Stimulated activated CD4-positive, alpha-beta T cell treated with anti-CD3 and anti-CD28 coated beads, Interleukin-2, amount 100 ng/mL, for 24 hours (primary cell): ENCODE data around the gene MZT1.

Source experiments
- DNase-seq, 2 donors: peaks; one replicate each; pipeline ENCODE4 v3.0.0-alpha.2; 2020

Gene MZT1

DNA sequence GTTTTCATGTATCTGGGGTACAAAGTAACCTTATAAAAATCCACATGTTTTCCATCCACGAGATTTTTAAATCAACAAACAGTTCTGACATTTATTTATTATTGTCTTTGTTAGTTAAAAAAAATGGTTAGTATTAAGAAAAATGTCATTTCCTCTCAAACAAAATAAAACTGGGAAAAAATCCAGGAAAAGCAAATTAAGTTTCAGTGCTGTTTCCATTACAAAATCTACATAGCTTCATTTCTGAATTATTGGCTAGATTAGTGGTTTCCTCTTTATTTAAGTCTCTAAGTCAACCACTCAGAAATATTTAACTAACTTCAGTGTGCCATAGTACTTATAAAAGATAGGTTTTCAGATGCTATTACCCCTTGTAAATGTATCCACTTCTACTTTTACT, 49.1 kb downstream of the MZT1 start:
- DNase-seq = no peak

DNA sequence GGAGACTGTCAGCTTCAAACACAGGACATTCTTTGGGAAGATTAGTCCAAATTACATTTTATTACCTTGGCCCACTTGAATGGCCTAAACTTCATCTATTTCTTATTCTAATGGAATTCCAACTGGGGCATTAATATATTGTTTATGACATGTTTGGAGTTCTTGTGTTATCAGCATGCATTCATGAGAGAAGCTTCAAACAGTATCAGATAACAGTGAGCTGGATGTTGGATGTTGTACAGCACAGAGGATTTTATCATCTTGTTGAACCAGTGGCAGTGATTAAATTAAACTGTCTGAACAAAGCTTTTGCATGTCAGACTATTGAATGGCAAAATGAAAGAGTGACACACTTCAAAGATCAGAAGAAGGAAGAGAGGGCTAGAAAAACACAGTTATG, 50.0 kb downstream of the MZT1 start:
- no peak for DNase-seq

GRCh38 chr13:72666391-72666790, 61.0 kb downstream of the MZT1 start:
- no peak for DNase-seq

DNA sequence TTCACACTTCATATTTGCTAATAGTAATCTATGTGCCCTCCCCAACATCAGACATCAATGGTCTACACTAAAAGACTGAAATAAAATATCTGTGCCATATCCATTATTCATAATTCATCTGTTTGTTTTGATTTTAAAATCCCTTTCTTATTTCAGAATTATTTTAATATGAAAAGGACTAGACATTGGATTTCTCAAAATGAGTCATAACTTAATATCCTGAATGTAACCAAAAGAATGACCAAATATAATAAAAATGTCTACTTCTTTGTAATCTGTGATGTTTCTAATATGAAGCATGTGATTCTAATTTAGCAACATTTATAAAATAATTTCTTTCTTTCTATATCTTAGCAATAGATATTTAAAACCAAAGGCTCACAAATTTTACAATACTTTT, 64.9 kb downstream of the MZT1 start:
- no peak for DNase-seq
